Kidney (tissue), 14 donors: ENCODE data around the gene AOPEP. TPM values are rescaled to one million over a fixed set of nuclear protein-coding genes. Genes with fewer than 3 reads are reported as not detected.

ENCODE experiments used
- DNase-seq, 5 donors: peaks; one replicate each; pipeline ENCODE4 v3.0.0-alpha.2; 2013 to 2020
- FAIRE-seq: peaks from 2 replicates; lab custom pipeline; 2012; peaks lifted over from hg19 to GRCh38; lab: Jason Lieb, UNC
- H3K27ac ChIP-seq, 2 donors: one replicate each; pipeline ENCODE4 v1.7.0; 2013; ENCODE audit warnings: low read depth in 2 of 2, low read length in 2 of 2, inconsistent platforms in 1 of 2
- H3K27me3 ChIP-seq: one replicate; pipeline ENCODE4 v1.7.1; 2013; ENCODE audit warnings: low read length, inconsistent platforms; ENCODE audit not compliant: control insufficient read depth, insufficient read depth
- H3K36me3 ChIP-seq, 3 donors: one replicate each; pipeline versions ENCODE4 v1.7.0 to v1.7.1; 2013; ENCODE audit warnings: low read length in 3 of 3, control low read depth in 1 of 3, inconsistent platforms in 1 of 3; ENCODE audit not compliant: insufficient read depth in 3 of 3, control insufficient read depth in 2 of 3
- H3K4me1 ChIP-seq, 3 donors: one replicate each; pipeline versions ENCODE4 v1.7.0 to v1.7.1; 2013; ENCODE audit warnings: low read length in 3 of 3, inconsistent platforms in 1 of 3, low read depth in 1 of 3; ENCODE audit not compliant: control insufficient read depth in 2 of 3, insufficient read depth in 2 of 3
- H3K4me3 ChIP-seq, 3 donors: one replicate each; pipeline versions ENCODE4 v1.7.0 to v1.8.1; 2013; ENCODE audit warnings: low read length in 3 of 3, control low read depth in 1 of 3, inconsistent platforms in 1 of 3
- H3K9ac ChIP-seq, 3 donors: one replicate each; pipeline versions ENCODE4 v1.7.0 to v1.7.1; 2013; ENCODE audit warnings: low read length in 3 of 3, control low read depth in 1 of 3, inconsistent platforms in 1 of 3
- H3K9me3 ChIP-seq, 3 donors: one replicate each; pipeline versions ENCODE4 v1.7.0 to v1.7.1; 2013; ENCODE audit warnings: low read length in 3 of 3, control low read depth in 1 of 3, inconsistent platforms in 1 of 3; ENCODE audit not compliant: control insufficient read depth in 2 of 3, insufficient read depth in 1 of 3
- CTCF ChIP-seq: IDR thresholded peaks from 3 replicates; pipeline ENCODE4 v1.5.1; 2012; ENCODE audit warnings: mild to moderate bottlenecking, moderate library complexity, borderline replicate concordance; ENCODE audit not compliant: insufficient read depth; ENCODE audit errors: extremely low read depth
- intact Hi-C: fragments of 100-400 bp; cut with DNase I; formaldehyde crosslinking; loops from one replicate; pipeline ENCODE4 v1.11.1; 2022
- polyA plus RNA-seq: library from polyadenylated mRNA; stranded (reverse); fragments of 350-450 nt; fragmentation: Illumina TruSeq; extraction: RNeasy Lipid Tissue Mini Kit (QIAGEN cat#74804); gene quantifications from one replicate; pipeline ENCODE4 v1.2.3, GENCODE V29; 2014; ENCODE audit warnings: low read depth, low replicate concordance; ENCODE audit not compliant: insufficient read depth
- total RNA-seq: library from RNA; stranded (reverse); fragmentation: NEBNext Ultra II Directional; extraction: Animal tissue kit (Norgen Biotek cat#: 25700); gene quantifications from one replicate; pipeline ENCODE4 v1.2.1, GENCODE V29; 2021
- donor health status: control.
- donor health status: control.
- donor health status: control.
- donor health status: control.
- donor health status: control.
- donor health status: DM: yes; HTN: yes; CAD: no.
- donor health status: Normal renal cell carcinoma (clear cell type).

AOPEP gene
- total and polyA plus RNA-seq, 2 donors from 2014 or later: 52.2 to 119 TPM

DNA sequence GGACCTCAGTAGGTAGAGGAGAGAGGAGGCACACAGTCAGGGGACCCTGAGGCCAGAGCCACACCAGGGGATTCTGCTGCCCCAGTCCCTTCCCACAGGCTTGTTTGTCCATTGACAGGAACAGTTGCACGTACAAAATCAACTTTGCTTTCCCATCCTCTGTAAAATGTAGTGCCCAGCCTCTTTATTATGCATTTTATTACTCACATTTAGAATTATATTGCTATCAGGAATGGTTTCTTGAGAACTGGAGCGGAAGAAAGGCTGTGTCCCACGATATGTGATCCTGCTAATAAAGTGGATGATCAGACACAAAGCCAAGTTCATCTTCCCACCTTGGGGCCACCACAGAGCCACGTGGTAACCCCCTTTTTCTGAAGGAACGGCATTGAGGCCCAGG, 313.6 kb downstream of the AOPEP start:
- intact Hi-C loops: no loop called here
- no peaks in the 10 kb centered on the region for H3K27me3 ChIP-seq
- TF ChIP-seq CTCF: no peak
- H3K4me3 ChIP-seq: no peak overlapping the region
- no peak for FAIRE-seq
- peak overlapping the region in 1 of 2 donors; percentile 17 for H3K27ac ChIP-seq
- H3K9me3 ChIP-seq: no peaks in the 10 kb centered on the region
- peaks cover 0 to 21% (median 2%) of the 10 kb centered on the region in 3 donors for H3K36me3 ChIP-seq
- DNase-seq: no peak
- peaks cover 0 to 49% (median 28%) of the 10 kb centered on the region in 3 donors for H3K4me1 ChIP-seq
- H3K9ac ChIP-seq: no peak overlapping the region

- Histone ChIP-seq H3K36me3 (peaks cover 0 to 11% (median 2%) of the 10 kb centered on the region in 3 donors), H3K9me3 (no peaks in the 10 kb centered on the region), H3K27me3 (no peaks in the 10 kb centered on the region), H3K4me1 (peaks cover 0 to 35% (median 29%) of the 10 kb centered on the region in 3 donors), H3K4me3 (no peak overlapping the region), H3K27ac (no peak overlapping the region), H3K9ac (no peak overlapping the region)
- intact Hi-C loops: no loop called here
- DNase-seq (no peak), FAIRE-seq (no peak)
- no peak for TF ChIP-seq CTCF
These were observed 317.3 kb downstream of the AOPEP start for GRCh38 chr9:95043826-95044225.

GRCh38 chr9:95044731-95045508, 318.4 kb downstream of the AOPEP start:
- TF ChIP-seq CTCF: peak; percentile 29
- H3K9ac ChIP-seq: peak overlapping the region in 2 of 3 donors; percentile 9 to 43
- peak overlapping the region; percentile 63 to 71 for H3K27ac ChIP-seq
- no peak for FAIRE-seq
- peak; percentile 79 to 84 (median 82) for DNase-seq
- H3K36me3 ChIP-seq: peaks cover 0 to 11% (median 2%) of the 10 kb centered on the region in 3 donors
- intact Hi-C loops: no loop called here
- H3K9me3 ChIP-seq: no peaks in the 10 kb centered on the region
- no peak overlapping the region for H3K4me3 ChIP-seq
- H3K4me1 ChIP-seq: peaks cover 0 to 30% (median 27%) of the 10 kb centered on the region in 3 donors
- no peaks in the 10 kb centered on the region for H3K27me3 ChIP-seq
